GM06990 (cell line): ENCODE measurements around the gene TIMM17B.

Source experiments
- DNase-seq: peaks from one replicate; pipeline ENCODE4 v3.0.0-alpha.2; 2011; ENCODE audit not compliant: insufficient read length; ENCODE audit errors: extremely low read depth
- H3K27me3 ChIP-seq: replicated peaks from 2 replicates; pipeline ENCODE4 v1.6.0; 2011; ENCODE audit warnings: low read length; ENCODE audit not compliant: control insufficient read depth, insufficient read depth
- H3K36me3 ChIP-seq: 2 replicates; pipeline ENCODE4 v1.5.1; 2011; ENCODE audit warnings: low read length; ENCODE audit not compliant: control insufficient read depth, insufficient read depth
- H3K4me3 ChIP-seq: replicated peaks from 2 replicates; pipeline ENCODE4 v1.5.1; 2011; ENCODE audit warnings: low read depth, mild to moderate bottlenecking, control low read depth, low read length
- TF ChIP-seq, protein P1 (sequence below): IDR thresholded peaks from 2 replicates; pipeline ENCODE4 v1.5.1; 2011; ENCODE audit warnings: low read length, control low read depth, mild to moderate bottlenecking, inconsistent platforms; ENCODE audit not compliant: insufficient read depth, poor library complexity, severe bottlenecking

The TIMM17B gene

DNA sequence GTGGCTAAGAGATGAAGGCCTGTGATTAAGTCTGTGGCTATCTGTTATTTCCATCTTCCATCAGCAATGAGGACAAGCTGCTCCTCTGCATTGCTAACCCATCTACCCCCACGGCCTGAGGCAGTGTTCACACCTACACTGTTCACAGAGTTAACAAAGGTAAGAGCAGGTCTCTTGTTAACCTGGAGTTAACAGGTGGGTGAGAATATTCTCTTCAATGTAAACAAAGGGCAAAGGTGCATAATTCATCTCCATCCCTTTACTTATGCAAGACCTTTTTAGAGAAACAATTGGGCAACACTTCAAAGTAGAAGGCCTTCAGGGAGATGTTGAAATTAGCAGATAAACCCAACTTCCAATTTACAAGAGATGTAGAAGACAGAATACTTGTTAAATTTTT lies 11.0 kb upstream of the TIMM17B start:
- DNase-seq: no peak
- peaks cover 6% of the 10 kb centered on the region; the same call in 1 of the 2 replicates for H3K36me3 ChIP-seq
- H3K4me3 ChIP-seq: no peak overlapping the region
- H3K27me3 ChIP-seq: no peaks in the 10 kb centered on the region
- TF ChIP-seq, protein P1, sequence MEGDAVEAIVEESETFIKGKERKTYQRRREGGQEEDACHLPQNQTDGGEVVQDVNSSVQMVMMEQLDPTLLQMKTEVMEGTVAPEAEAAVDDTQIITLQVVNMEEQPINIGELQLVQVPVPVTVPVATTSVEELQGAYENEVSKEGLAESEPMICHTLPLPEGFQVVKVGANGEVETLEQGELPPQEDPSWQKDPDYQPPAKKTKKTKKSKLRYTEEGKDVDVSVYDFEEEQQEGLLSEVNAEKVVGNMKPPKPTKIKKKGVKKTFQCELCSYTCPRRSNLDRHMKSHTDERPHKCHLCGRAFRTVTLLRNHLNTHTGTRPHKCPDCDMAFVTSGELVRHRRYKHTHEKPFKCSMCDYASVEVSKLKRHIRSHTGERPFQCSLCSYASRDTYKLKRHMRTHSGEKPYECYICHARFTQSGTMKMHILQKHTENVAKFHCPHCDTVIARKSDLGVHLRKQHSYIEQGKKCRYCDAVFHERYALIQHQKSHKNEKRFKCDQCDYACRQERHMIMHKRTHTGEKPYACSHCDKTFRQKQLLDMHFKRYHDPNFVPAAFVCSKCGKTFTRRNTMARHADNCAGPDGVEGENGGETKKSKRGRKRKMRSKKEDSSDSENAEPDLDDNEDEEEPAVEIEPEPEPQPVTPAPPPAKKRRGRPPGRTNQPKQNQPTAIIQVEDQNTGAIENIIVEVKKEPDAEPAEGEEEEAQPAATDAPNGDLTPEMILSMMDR: no peak

DNA sequence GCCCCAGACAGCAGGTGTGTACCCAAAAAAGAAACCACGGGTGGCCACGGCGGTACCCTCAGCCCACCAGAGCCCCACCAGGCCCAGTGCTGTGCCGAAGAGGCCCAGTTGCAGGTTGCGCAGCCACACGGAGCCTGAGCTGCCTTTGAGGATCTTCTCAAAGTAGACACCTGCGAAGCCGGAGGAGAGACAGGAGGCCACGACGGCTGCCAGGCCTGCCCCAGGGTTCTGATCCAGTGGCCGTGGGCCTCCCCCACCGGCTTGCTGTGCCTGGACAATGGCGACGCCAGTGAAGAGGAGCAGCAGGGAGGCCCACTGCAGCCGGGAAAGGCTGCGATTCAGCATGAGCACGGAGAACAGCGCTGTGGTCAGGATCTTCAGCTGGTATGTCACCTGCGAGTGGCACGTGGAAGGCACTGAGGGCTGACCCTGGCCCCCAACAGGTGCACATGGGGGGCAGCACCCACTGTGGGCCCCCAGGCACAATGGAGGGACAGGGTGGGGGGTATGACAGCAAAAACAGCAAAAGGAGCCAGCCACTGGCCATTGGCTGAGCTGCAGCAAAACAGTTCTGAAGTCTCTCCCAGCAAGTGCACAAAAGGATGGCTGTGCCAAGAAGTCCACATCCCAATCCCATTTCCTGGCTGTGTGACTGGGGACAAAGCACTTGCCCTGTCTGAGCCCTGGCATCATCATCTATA lies 7.7 kb upstream of the TIMM17B start:
- no peak for DNase-seq
- no peak overlapping the region for H3K4me3 ChIP-seq
- H3K27me3 ChIP-seq: no peaks in the 10 kb centered on the region
- TF ChIP-seq, protein P1: no peak
- H3K36me3 ChIP-seq: peaks cover 8% of the 10 kb centered on the region

DNA sequence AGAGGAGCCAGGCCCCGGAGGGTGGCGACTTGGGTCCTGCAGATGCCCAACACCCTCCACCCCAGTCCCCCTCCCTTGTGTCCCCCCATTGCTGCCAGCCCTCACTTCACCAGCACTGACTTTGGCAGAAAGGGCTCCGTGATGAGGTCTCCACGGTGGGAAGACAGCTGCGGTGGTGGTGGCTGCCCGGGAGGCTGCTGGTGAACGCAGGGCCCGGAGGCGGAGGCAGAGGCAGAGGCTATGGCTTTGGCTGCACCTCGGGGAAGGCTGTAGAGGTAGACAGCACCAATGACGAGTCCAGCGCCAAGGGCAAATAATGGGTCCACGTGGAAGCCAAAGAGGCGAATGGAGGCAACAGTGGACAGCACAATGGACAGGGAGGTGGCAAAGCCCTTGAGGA lies 7.1 kb upstream of the TIMM17B start:
- no peaks in the 10 kb centered on the region for H3K27me3 ChIP-seq
- DNase-seq: no peak
- no peak overlapping the region for H3K4me3 ChIP-seq
- TF ChIP-seq, protein P1: no peak
- H3K36me3 ChIP-seq: peaks cover 8% of the 10 kb centered on the region

GRCh38 chrX:48904180-48904579 lies 6.6 kb upstream of the TIMM17B start:
- Histone ChIP-seq H3K4me3 (no peak overlapping the region), H3K36me3 (peaks cover 8% of the 10 kb centered on the region), H3K27me3 (no peaks in the 10 kb centered on the region)
- TF ChIP-seq, protein P1: no peak
- DNase-seq: no peak

DNA sequence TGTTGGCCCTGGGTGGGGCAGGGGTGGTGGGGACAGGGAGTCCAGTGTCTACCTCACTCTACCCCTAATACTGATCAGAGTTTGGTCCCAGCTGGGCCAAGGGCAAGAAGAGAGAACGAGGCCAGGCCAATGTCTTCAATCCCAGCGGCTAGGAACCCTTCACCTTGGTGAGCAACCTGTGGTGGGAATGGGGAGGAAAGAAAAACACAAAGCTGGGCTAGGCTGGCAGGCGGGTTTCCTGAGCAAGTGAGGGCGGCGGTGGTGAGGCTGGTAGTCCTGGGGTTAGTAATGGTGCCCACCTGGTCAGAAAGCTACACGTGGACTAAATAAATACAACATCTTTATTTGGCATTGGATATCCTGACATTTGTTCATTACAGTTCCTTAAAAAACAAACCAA lies 5.7 kb upstream of the TIMM17B start:
- DNase-seq: no peak

More for the DNA sequence above, 5.7 kb upstream of the TIMM17B start:
- H3K27me3 ChIP-seq: no peaks in the 10 kb centered on the region
- TF ChIP-seq, protein P1: no peak
- no peak overlapping the region for H3K4me3 ChIP-seq
- H3K36me3 ChIP-seq: peaks cover 7% of the 10 kb centered on the region
